Bronchial epithelial cell (primary cell): Measurements from ENCODE around the gene PINLYP. TPM values are rescaled to one million over a fixed set of nuclear protein-coding genes. Genes with fewer than 3 reads are reported as not detected.
A peak's percentile ranks its signal among the peaks of the same experiment; 100 is the strongest.

Experiments
- DNase-seq: peaks from one replicate; pipeline ENCODE4 v3.0.0-alpha.2; 2010; ENCODE audit warnings: low read depth
- FAIRE-seq: peaks from 2 replicates; lab custom pipeline; 2011; peaks lifted over from hg19 to GRCh38; lab: Jason Lieb, UNC
- H3K27me3 ChIP-seq: 2 replicates; pipeline ENCODE4 v1.5.1; 2011; ENCODE audit warnings: low read length; ENCODE audit not compliant: control insufficient read depth, insufficient read depth
- H3K36me3 ChIP-seq: 2 replicates; pipeline ENCODE4 v1.5.1; 2011; ENCODE audit warnings: low read length; ENCODE audit not compliant: control insufficient read depth, insufficient read depth
- H3K4me3 ChIP-seq: 2 replicates; pipeline ENCODE4 v1.5.1; 2011; ENCODE audit warnings: mild to moderate bottlenecking, low read depth, low read length, control low read depth
- CTCF ChIP-seq: IDR thresholded peaks from 2 replicates; pipeline ENCODE4 v1.5.1; 2011; ENCODE audit warnings: mild to moderate bottlenecking, moderate library complexity, low read length, control low read depth, inconsistent platforms; ENCODE audit not compliant: insufficient read depth, severe bottlenecking
- total RNA-seq: library from RNA; depleted of rRNA; stranded (reverse); fragments of >200 nt; gene quantifications from 2 replicates; pipeline ENCODE4 v1.2.1, GENCODE V29; 2014

Gene PINLYP
- total RNA-seq: 0.53 and 0.64 TPM in 2 replicates

GRCh38 chr19:43575156-43575950 lies at the start of gene PINLYP, which contains the start of gene XRCC1:
PINLYP (plus strand) TSS chr19:43575801; CDS start chr19:43577192, 1,391 bp downstream.
XRCC1 (minus strand) TSS chr19:43575527; CDS start chr19:43575458, 69 bp downstream.
- TF ChIP-seq CTCF: no peak
- Histone ChIP-seq H3K4me3 (peak within 1 kb of the TSS; percentile 91), H3K36me3 (peaks cover 1% of the 10 kb centered on the region), H3K27me3 (no peaks in the 10 kb centered on the region)
- FAIRE-seq (no peak), DNase-seq (peak; percentile 96)

- DNase-seq: no peak
- Histone ChIP-seq H3K36me3 (peaks cover 4% of the 10 kb centered on the region), H3K4me3 (peak overlapping the region; percentile 85), H3K27me3 (no peaks in the 10 kb centered on the region)
- TF ChIP-seq CTCF: no peak
- no peak for FAIRE-seq
These were observed 49.5 kb upstream of the PINLYP start for GRCh38 chr19:43525836-43526771.

GRCh38 chr19:43526884-43527859 lies 48.4 kb upstream of the PINLYP start, which contains the start of gene ETHE1:
ETHE1 (minus strand) TSS chr19:43527201; CDS start chr19:43527177, 24 bp downstream.
- FAIRE-seq (no peak), DNase-seq (peak; percentile 56)
- peak; percentile 8 for TF ChIP-seq CTCF
- no peaks in the 10 kb centered on the region for H3K36me3 ChIP-seq
- H3K4me3 ChIP-seq: peak within 1 kb of the TSS; percentile 85
- H3K27me3 ChIP-seq: no peaks in the 10 kb centered on the region

GRCh38 chr19:43527860-43528622 lies 47.6 kb upstream of the PINLYP start:
- no peaks in the 10 kb centered on the region for H3K27me3 ChIP-seq
- DNase-seq: no peak
- H3K4me3 ChIP-seq: no peak overlapping the region
- FAIRE-seq: no peak
- no peak for TF ChIP-seq CTCF
- H3K36me3 ChIP-seq: no peaks in the 10 kb centered on the region
